ENCODE data around the gene GYS1. TPM values are rescaled to one million over a fixed set of nuclear protein-coding genes. Genes with fewer than 3 reads are reported as not detected.

GYS1 gene
- total RNA-seq, 1 experiment from 2014 or later: 62.7 TPM

DNA sequence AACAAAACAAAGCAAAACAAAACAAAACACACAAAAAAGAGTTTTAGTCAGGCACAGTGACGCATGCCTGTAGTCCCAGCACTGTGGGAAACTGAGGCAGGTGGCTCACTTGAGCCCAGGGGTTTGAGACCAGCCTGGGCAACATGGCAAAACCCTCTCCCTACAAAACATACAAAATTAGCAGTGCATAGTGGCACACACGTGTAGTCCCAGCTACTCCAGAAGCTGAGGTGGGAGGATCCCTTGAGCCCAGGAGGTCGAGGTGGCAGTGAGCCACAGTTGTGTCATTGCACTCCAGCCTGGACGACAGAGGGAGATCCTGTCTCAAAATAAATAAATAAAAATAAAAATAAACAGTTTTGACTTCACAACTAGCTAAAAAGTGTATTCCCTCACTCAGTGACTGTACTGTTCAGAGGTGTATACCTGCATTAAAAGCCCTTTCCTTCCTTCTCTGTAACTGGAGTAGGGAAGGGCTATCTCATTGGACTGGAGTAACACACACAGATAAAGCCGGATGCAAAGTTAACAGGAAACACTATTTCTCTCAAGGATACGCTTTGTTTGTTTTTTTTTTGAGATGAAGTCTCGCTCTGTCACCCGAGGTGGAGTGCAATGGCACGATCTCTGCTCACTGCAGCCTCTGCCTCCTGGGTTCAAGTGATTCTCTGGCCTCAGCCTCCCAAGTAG, 42.1 kb downstream of the GYS1 start:
- peaks cover 10% of the 10 kb centered on the region for H3K9me3 Mint-ChIP-seq (ENCODE audit: unreplicated experiment)
- no peaks in the 10 kb centered on the region for H3K27me3 Mint-ChIP-seq (ENCODE audit: insufficient read depth, unreplicated experiment)
- H3K4me3 Mint-ChIP-seq (ENCODE audit: unreplicated experiment): no peak overlapping the region
- intact Hi-C loops (cut with micrococcal nuclease; ENCODE audit: unreplicated experiment): no loop called here
- ChIA-PET POLR2A (interaction anchor here (1.0 to 1.5 kb wide), 2 partner anchors 11 to 79 kb away, joined by 3 to 4 read pairs; no protein-coding TSS in a partner anchor), CTCF (interaction anchor here (0.5 kb wide), 1 partner anchor 15 kb away, joined by 4 read pairs; no protein-coding TSS in a partner anchor)
- BruUV-seq (replicated peaks): no TSS peak
- H3K36me3 Mint-ChIP-seq (ENCODE audit: insufficient read depth, unreplicated experiment): peaks cover 19% of the 10 kb centered on the region
- peaks cover 20% of the 10 kb centered on the region for H3K9me3 ChIP-seq
- H3K4me1 Mint-ChIP-seq (ENCODE audit: low read depth, unreplicated experiment): no peaks in the 10 kb centered on the region
- H3K27ac Mint-ChIP-seq (ENCODE audit: unreplicated experiment): no peak overlapping the region
- H3K36me3 ChIP-seq (ENCODE audit: control insufficient read depth, insufficient read depth, low read length): no peaks in the 10 kb centered on the region; the same call in 1 of the 2 replicates
- DNase-seq: no peak
- no peaks in the 10 kb centered on the region for H3K27me3 ChIP-seq (replicated peaks; ENCODE audit: control insufficient read depth, insufficient read depth, low read length)
- no peak overlapping the region for H3K4me3 ChIP-seq (ENCODE audit: low read depth, low read length)
- peaks cover 8% of the 10 kb centered on the region for H3K4me1 ChIP-seq
- TF ChIP-seq, protein P1, sequence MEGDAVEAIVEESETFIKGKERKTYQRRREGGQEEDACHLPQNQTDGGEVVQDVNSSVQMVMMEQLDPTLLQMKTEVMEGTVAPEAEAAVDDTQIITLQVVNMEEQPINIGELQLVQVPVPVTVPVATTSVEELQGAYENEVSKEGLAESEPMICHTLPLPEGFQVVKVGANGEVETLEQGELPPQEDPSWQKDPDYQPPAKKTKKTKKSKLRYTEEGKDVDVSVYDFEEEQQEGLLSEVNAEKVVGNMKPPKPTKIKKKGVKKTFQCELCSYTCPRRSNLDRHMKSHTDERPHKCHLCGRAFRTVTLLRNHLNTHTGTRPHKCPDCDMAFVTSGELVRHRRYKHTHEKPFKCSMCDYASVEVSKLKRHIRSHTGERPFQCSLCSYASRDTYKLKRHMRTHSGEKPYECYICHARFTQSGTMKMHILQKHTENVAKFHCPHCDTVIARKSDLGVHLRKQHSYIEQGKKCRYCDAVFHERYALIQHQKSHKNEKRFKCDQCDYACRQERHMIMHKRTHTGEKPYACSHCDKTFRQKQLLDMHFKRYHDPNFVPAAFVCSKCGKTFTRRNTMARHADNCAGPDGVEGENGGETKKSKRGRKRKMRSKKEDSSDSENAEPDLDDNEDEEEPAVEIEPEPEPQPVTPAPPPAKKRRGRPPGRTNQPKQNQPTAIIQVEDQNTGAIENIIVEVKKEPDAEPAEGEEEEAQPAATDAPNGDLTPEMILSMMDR (IDR thresholded peaks at IDR 0.05; ENCODE audit: insufficient read depth in 1 of 2, low read depth in 1 of 2, low read length in 1 of 2, severe bottlenecking in 1 of 2, unreplicated experiment in 1 of 2): no peak

DNA sequence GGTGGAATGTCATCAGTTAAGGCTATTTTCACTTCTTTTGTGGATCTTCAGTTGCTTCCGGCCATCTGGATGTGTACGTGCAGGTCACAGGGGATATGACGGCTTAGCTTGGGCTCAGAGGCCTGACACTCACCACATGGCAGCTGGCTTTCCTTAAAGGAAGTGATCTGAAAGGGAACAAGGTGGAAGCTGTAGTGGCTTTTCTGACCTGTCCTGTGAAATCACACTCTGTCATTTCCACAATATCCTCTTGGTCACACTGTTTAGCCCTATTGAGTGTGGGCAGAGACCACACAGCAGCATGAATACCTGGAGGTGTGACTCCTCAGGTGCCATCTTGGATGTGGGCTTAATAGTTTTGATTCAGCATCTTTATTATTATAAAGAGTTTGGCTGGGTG, 43.0 kb downstream of the GYS1 start:
- no peak overlapping the region for H3K4me3 ChIP-seq (ENCODE audit: low read depth, low read length)
- no peak overlapping the region for H3K27ac Mint-ChIP-seq (ENCODE audit: unreplicated experiment)
- TF ChIP-seq, protein P1 (IDR thresholded peaks at IDR 0.05; ENCODE audit: insufficient read depth in 1 of 2, low read depth in 1 of 2, low read length in 1 of 2, severe bottlenecking in 1 of 2, unreplicated experiment in 1 of 2): no peak
- H3K36me3 ChIP-seq (ENCODE audit: control insufficient read depth, insufficient read depth, low read length): no peaks in the 10 kb centered on the region; the same call in 1 of the 2 replicates
- intact Hi-C loops (cut with micrococcal nuclease; ENCODE audit: unreplicated experiment): no loop called here
- POLR2A ChIA-PET: interaction anchor here (1.5 kb wide), 1 partner anchor 78 kb away, joined by 4 read pairs; no protein-coding TSS in a partner anchor
- CTCF ChIA-PET: no interaction called here
- H3K9me3 Mint-ChIP-seq (ENCODE audit: unreplicated experiment): peaks cover 10% of the 10 kb centered on the region
- H3K4me1 Mint-ChIP-seq (ENCODE audit: low read depth, unreplicated experiment): no peaks in the 10 kb centered on the region
- no peaks in the 10 kb centered on the region for H3K27me3 ChIP-seq (replicated peaks; ENCODE audit: control insufficient read depth, insufficient read depth, low read length)
- no peak for DNase-seq
- BruUV-seq (replicated peaks): no TSS peak
- H3K36me3 Mint-ChIP-seq (ENCODE audit: insufficient read depth, unreplicated experiment): peaks cover 19% of the 10 kb centered on the region
- no peak overlapping the region for H3K4me3 Mint-ChIP-seq (ENCODE audit: unreplicated experiment)
- peaks cover under 1% of the 10 kb centered on the region; the same call in 1 of the 2 replicates for H3K4me1 ChIP-seq
- H3K27me3 Mint-ChIP-seq (ENCODE audit: insufficient read depth, unreplicated experiment): no peaks in the 10 kb centered on the region
- peaks cover 20% of the 10 kb centered on the region for H3K9me3 ChIP-seq

DNA sequence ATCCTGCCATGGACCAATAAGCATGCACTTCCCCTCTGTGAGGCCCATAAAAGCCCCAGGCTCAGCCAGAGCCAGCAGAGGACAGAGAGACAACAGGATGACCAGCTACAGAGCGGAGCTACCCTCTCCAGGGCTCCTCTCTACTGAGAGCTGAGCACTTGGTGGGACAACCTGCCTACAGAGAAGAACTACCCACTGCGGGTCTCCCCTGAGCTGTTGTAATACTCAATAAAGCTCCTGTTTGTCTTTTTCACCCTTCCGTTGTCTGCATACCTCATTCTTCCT, 45.9 kb downstream of the GYS1 start:
- peaks cover 20% of the 10 kb centered on the region for H3K9me3 ChIP-seq
- peaks cover 10% of the 10 kb centered on the region for H3K9me3 Mint-ChIP-seq (ENCODE audit: unreplicated experiment)
- TF ChIP-seq, protein P1 (IDR thresholded peaks at IDR 0.05; ENCODE audit: insufficient read depth in 1 of 2, low read depth in 1 of 2, low read length in 1 of 2, severe bottlenecking in 1 of 2, unreplicated experiment in 1 of 2): no peak
- no peaks in the 10 kb centered on the region; the same call in 1 of the 2 replicates for H3K36me3 ChIP-seq (ENCODE audit: control insufficient read depth, insufficient read depth, low read length)
- no peak overlapping the region for H3K27ac Mint-ChIP-seq (ENCODE audit: unreplicated experiment)
- ChIA-PET POLR2A (no interaction called here), CTCF (no interaction called here)
- no peaks in the 10 kb centered on the region for H3K27me3 Mint-ChIP-seq (ENCODE audit: insufficient read depth, unreplicated experiment)
- no peaks in the 10 kb centered on the region for H3K4me1 ChIP-seq
- no peaks in the 10 kb centered on the region for H3K27me3 ChIP-seq (replicated peaks; ENCODE audit: control insufficient read depth, insufficient read depth, low read length)
- H3K36me3 Mint-ChIP-seq (ENCODE audit: insufficient read depth, unreplicated experiment): peaks cover 6% of the 10 kb centered on the region
- H3K4me1 Mint-ChIP-seq (ENCODE audit: low read depth, unreplicated experiment): no peaks in the 10 kb centered on the region
- no peak overlapping the region for H3K4me3 Mint-ChIP-seq (ENCODE audit: unreplicated experiment)
- no peak for DNase-seq
- H3K4me3 ChIP-seq (ENCODE audit: low read depth, low read length): no peak overlapping the region
- intact Hi-C loops (cut with micrococcal nuclease; ENCODE audit: unreplicated experiment): no loop called here
- BruUV-seq (replicated peaks): no TSS peak
